GM12874 (cell line): ENCODE data around the gene RSRP1.

Experiments used
- TF ChIP-seq, protein P1 (sequence below): IDR thresholded peaks from 2 replicates; pipeline ENCODE4 v1.5.1; 2011; ENCODE audit warnings: low read depth, mild to moderate bottlenecking, control low read depth, low read length, moderate library complexity; ENCODE audit not compliant: insufficient read depth

RSRP1 gene

DNA sequence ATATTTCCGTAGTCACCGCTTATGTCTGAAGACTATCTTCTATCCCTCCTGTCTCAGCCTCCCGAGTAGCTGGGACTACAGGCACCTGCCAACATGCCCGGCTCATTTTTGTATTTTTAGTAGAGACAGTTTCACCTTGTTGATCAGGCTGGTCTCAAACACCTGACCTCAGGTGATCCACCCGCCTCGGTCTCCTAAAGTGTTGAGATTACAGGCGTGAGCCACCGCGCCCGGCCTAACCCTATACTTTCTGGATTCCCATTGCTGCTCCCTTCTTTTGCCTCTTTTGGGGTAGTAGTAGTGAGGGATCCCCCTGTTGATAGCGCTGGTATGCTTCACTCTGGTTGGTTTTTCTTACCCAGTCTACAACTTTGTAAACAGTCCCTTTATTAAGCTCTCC is 9.2 kb downstream of the RSRP1 start:
- TF ChIP-seq, protein P1, sequence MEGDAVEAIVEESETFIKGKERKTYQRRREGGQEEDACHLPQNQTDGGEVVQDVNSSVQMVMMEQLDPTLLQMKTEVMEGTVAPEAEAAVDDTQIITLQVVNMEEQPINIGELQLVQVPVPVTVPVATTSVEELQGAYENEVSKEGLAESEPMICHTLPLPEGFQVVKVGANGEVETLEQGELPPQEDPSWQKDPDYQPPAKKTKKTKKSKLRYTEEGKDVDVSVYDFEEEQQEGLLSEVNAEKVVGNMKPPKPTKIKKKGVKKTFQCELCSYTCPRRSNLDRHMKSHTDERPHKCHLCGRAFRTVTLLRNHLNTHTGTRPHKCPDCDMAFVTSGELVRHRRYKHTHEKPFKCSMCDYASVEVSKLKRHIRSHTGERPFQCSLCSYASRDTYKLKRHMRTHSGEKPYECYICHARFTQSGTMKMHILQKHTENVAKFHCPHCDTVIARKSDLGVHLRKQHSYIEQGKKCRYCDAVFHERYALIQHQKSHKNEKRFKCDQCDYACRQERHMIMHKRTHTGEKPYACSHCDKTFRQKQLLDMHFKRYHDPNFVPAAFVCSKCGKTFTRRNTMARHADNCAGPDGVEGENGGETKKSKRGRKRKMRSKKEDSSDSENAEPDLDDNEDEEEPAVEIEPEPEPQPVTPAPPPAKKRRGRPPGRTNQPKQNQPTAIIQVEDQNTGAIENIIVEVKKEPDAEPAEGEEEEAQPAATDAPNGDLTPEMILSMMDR, result no peak

DNA sequence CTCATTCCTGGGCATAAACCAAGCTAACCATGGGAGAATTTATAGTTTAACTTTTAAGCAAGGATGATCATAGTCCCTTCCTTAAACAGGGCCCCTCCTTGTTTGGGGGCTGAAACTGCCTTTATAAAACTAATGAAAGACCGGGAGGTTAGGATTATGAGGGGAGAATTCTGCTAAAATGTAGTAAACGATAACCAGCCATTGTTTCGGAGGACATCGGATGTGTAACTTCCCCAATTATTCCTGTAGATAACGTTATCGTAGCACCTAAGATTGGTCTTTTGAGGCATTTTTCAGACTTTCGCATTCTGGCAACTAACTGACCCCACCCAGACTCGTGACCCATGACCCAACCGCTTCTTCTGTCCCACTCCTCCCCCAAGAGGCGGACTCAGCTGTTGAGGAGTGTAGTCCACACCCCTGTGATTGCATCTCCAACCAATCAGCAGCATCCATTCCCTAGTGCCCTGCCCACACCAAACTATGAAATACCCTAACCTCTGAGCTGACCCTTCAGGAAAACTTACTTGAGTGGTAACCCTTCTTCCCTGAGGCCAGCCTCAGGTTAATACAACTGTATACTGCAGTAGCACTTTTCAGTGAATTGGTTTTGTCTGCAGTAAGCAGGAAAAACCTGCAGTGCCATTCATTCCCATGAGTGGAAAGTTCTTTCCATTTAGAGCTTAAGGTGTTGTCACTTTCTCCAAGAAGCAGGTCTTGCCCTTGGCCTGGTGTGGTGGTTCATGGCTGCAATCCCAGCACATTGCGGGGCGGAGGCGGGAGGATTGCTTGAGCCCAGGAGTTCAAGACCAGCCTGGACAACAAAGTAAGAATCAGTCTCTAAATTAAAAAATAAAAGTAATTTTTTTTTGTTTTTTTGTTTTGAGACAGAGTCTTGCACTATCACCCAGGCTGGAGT is 14.1 kb downstream of the RSRP1 start:
- TF ChIP-seq, protein P1, result no peak

DNA sequence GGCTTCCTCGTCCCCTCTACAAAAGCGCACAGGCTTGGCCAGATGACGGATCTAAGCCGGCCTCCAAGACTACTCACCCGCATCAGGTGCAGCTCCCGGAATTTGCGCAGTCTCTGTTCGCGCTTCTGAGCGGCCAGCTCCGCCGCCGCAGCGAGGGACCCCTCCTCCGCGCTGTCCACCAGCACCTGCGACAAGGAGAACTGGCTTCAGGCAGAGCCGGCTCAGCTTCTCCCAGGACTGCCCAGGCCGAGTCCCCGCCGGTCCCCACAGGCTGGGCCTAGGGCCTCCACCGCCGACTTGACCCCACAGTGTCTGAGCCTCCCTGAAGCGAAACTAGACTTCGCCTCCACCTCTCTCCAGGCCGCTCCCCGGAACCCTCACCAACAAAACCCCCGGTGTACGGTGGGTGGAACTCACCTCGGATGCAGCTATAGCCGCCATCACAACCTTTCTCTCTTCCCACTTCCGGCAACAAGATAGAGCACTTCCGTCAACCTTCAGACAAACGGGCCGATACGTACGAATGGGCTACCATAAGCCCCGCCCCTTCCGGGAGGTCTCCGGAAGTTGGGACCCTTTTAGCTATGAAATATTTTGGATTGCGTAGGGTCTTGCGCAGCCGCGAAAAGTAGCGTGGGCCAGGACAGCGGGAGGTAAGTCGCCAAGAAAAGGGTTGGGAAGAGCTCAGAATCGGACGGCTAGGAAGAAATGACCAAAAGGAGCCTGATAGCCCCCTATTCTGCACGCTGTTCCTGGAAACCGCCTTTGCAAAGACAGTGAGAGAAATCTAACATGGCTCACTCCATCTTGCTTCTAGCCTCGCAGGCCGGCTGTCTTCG is 15.0 kb downstream of the RSRP1 start, which contains the start of gene SYF2:
TSS of gene SYF2 (minus strand) at position 476 of the 839 bp plus-strand sequence. CDS start at position 441, 35 bp downstream.
- TF ChIP-seq, protein P1, result no peak

DNA sequence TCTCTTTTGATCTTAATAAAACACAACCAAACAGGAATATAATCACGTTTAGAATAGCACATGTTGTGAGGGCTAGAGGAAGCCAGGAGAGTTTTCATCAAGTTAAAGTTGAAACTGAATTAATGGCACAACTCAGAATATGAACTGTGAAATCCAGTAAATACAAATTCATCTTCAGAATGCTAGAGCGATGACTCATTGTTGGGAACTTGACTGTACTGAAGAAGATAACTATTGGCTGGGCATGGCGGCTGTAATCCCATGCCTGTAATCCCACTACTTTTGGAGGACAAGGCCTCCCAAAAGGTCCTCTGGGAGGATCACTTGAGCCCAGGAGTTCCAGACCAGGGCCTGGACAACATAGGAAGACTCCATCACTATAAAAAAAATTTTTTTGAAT is 23.8 kb downstream of the RSRP1 start:
- TF ChIP-seq, protein P1, result no peak

DNA sequence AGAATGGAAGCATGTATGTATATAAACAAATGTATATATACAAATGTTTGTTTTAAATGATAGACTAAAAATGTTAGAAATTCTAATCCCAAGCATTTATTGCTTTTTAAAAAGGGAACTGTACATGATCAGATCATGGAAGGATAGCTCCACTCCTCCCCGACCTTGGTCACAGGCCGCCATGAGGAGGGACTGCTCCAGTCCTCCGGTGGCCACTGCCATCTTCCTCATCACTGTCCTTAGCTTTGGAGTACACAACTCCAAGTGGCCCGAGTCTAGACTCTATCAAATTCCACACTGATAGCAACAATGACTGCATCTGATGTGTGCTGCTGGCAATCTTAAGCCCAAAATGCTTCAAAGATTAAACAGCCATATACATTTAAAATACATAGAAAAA is 24.6 kb downstream of the RSRP1 start:
- TF ChIP-seq, protein P1, result no peak

DNA sequence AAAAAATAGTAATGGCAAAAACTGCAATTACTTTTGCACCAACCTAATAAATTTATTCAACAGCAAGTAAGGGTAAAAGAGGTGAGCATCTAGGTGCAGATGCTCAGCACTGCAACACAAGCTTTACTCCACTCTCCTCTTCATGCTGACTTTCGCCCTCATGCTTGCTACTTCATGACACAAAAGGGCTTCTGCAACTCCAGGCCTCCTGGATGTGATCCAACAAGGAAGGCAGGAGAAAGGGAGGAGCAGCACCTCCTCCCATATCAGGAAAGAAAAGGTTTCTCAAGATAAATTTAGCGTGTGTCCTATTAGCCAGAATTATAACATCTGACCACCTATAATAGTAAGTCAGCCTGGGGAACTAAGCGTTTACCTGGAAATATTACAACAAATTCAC is 26.6 kb downstream of the RSRP1 start:
- TF ChIP-seq, protein P1, result no peak

DNA sequence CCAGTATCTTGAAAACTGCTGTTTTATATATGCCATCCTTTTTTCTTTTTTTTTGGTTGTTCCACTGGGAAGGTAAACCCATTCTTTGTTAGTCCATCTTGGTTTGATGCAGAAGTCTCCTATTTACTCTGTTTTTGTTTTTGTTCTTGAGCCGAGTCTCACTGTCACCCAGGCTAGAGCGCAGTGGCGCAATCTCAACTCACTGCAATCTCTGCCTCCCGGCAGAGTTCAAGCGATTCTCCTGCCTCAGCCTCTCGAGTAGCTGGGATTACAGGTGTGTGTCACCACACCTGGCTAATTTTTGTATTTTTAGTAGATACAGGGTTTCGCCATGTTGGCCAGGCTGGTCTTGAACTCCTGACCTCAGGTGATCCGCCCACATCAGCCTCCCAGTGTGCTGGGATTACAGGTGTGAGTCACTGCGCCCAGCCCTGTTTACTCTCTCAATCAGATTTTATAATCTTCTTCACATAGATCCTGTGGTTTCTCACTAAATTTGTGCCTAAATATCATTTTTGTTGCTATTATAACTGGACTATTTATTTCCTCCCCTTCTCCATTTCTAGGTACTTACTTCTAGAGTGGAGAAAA is 27.5 kb downstream of the RSRP1 start:
- TF ChIP-seq, protein P1, result no peak
